ENCODE measurements around the gene ADAM11. TPM values are rescaled to one million over a fixed set of nuclear protein-coding genes. Genes with fewer than 3 reads are reported as not detected.
A peak's percentile ranks its signal among the peaks of the same experiment; 100 is the strongest.

Gene ADAM11
- total RNA-seq, 1 donor from 2014 or later, result 0.06 TPM

DNA sequence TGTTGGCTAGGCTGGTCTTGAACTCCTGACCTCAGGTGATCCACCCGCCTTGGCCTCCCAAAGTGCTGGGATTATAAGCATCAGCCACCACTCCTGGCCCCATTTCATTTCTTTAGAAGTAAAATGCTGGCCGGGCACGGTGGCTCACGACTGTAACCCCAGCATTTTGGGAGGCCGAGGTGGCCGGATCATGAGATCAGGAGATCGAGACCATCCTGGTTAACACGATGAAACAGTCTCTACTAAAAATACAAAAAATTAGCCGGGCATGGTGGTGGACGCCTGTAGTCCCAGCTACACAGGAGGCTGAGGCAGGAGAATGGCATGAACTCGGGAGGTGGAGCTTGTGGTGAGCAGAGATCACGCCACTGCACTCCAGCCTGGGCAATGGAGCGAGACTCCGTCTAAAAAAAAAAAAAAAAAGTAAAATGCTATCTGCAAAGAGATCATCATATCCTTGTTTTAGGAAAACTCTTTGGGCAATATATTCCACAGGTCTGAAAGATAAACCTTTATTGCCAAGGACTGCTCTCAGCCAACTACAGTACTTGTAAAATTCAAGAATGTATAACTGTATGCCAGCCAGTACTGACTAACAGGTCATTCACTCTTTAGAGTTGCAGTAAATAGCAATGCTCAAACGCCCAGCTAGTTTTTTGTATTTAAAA is 67.5 kb downstream of the ADAM11 start:
- H3K4me3 ChIP-seq (ENCODE audit: low read depth, low read length), result no peak overlapping the region
- TF ChIP-seq, protein P1, sequence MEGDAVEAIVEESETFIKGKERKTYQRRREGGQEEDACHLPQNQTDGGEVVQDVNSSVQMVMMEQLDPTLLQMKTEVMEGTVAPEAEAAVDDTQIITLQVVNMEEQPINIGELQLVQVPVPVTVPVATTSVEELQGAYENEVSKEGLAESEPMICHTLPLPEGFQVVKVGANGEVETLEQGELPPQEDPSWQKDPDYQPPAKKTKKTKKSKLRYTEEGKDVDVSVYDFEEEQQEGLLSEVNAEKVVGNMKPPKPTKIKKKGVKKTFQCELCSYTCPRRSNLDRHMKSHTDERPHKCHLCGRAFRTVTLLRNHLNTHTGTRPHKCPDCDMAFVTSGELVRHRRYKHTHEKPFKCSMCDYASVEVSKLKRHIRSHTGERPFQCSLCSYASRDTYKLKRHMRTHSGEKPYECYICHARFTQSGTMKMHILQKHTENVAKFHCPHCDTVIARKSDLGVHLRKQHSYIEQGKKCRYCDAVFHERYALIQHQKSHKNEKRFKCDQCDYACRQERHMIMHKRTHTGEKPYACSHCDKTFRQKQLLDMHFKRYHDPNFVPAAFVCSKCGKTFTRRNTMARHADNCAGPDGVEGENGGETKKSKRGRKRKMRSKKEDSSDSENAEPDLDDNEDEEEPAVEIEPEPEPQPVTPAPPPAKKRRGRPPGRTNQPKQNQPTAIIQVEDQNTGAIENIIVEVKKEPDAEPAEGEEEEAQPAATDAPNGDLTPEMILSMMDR (conservative IDR thresholded peaks at IDR 0.05; ENCODE audit: low read depth, low read length), result no peak
- peak; percentile 52 for DNase-seq (ENCODE audit: low read depth)

- peak overlapping the region; percentile 70 for H3K4me3 ChIP-seq (ENCODE audit: low read depth, low read length)
- DNase-seq (ENCODE audit: low read depth), result no peak
- TF ChIP-seq, protein P1 (conservative IDR thresholded peaks at IDR 0.05; ENCODE audit: low read depth, low read length), result no peak
Measured at GRCh38 chr17:44827863-44828262, 69.1 kb downstream of the ADAM11 start.

DNA sequence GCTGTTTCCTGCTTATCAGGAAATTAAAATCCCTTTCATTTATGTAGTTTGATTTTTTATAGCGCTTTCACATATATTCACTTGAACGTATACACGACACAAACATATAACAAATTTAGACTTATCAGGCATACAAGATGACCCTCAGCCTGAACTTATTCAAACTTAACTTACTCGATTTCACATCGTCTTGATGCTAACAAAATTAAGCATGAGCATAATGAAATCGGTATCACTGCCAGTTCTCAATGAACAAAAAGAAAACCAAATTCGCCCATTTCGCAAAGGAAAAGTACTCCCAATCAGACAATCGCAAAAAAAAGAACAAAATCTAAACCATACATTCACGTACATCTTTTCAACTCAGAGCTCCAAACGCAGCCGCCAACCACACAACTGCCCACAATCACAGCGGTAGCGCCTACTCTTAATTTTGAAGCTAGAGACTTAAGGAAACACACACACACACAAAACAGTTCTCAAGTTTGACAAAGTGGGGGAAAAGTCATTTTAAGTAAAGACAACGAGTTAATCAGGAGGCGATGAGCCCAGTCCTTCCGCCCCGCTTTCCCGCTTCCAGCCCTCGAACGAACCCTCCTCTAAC is 70.2 kb downstream of the ADAM11 start:
- TF ChIP-seq, protein P1 (conservative IDR thresholded peaks at IDR 0.05; ENCODE audit: low read depth, low read length), result no peak
- DNase-seq (ENCODE audit: low read depth), result no peak
- H3K4me3 ChIP-seq (ENCODE audit: low read depth, low read length), result peak overlapping the region; percentile 70

DNA sequence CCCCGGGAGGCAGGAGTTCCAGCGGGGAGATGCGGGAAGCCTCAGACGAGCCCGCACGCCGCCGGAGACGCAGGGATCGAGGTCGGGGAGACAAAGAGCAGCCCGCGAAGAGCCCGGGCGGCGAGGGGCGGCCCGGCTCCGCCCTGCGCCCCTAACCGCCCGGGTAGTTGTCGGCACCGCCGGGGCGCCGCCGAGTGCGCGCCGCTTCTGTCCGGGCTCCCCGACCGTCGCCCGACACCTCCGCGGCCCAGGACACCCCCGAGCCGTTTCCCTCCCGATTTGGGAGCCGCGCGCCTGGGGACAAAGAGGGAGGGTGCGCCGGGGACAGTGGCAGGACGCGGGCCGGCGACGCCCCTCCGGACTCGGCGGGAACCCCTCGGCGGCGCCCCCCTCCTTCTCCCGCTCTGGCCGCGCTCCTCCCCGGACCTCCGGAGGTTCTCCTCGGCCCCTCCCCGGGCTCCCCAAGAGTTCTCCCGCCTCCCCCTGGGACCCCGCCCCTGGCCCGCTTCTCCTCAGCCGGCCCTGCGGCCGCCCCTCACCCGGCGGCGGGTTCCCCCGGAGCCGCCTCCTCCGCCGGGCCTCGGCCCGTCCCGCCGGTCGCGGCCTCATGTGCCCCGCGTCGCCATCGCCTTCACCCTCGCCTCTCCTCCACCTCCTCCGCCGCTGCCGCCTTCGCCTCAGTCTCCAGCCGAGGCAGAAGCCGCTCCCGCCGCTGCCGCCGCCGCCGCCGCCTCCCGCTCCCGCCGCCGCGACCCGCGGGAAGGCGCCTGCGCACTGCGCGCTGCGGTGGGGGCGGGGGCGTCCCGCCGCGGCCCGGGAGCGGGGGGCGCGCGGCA is 71.0 kb downstream of the ADAM11 start, which contains the start of gene GJC1:
Gene GJC1 (minus strand): TSS at position 765 of the 836 bp plus-strand sequence. CDS start 24,470 bp downstream, outside the sequence.
- H3K4me3 ChIP-seq (ENCODE audit: low read depth, low read length), result peak within 1 kb of the TSS; percentile 70
- TF ChIP-seq, protein P1 (conservative IDR thresholded peaks at IDR 0.05; ENCODE audit: low read depth, low read length), result no peak
- DNase-seq (ENCODE audit: low read depth), result no peak

DNA sequence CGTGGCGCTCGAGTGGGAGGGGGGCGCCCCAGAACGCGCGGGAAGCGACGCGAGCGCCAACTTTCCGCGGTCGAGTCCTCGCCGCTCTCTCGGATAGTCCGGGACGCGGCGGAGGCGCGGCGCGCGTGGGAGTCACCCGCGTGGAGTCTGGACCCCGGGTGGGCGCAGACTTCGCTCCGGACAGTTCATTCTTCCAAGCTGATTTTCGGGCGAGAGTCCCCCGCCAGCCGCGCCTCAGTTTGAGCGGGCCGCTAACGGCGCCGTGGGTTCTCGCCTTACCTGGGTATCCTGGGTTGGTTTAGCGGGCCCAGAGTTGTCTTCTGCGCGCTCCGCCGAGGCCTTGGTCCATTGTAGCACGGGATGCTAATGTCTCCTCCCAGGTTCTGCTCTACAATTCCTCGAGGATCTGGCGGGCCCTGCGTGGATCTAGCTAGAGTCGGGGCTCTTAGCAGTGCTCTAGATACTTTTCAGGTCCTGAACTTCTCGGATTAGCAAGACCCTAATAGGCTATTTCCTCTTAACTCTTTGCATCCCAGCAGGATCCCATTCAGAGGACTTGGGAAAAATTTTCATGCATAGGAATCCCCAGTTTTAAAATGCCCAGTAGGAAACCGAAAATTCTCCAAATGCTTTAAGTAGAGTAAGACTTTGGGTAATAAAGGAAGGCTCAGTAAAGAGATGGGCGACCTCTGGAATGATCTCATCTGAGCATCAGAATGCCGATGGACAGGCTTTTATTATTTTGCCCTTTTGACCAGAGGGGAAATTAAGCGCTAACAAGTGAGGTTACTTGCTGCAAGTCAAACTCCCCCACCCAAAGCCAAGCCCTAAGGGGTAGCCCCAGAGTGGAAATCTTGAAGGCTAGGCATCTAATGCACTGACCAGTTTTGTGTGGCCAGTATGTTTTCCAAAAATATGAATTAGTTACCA is 71.8 kb downstream of the ADAM11 start:
- TF ChIP-seq, protein P1 (conservative IDR thresholded peaks at IDR 0.05; ENCODE audit: low read depth, low read length), result no peak
- H3K4me3 ChIP-seq (ENCODE audit: low read depth, low read length), result peak overlapping the region; percentile 70
- DNase-seq (ENCODE audit: low read depth), result no peak

- TF ChIP-seq, protein P1 (conservative IDR thresholded peaks at IDR 0.05; ENCODE audit: low read depth, low read length), result no peak
- no peak overlapping the region for H3K4me3 ChIP-seq (ENCODE audit: low read depth, low read length)
- DNase-seq (ENCODE audit: low read depth), result no peak
Measured at GRCh38 chr17:44831371-44831770, 72.6 kb downstream of the ADAM11 start.

Data from epithelial cell of proximal tubule (primary cell).